ENCODE results near the gene SACS.
A peak's percentile ranks its signal among the peaks of the same experiment; 100 is the strongest.

The SACS gene

DNA sequence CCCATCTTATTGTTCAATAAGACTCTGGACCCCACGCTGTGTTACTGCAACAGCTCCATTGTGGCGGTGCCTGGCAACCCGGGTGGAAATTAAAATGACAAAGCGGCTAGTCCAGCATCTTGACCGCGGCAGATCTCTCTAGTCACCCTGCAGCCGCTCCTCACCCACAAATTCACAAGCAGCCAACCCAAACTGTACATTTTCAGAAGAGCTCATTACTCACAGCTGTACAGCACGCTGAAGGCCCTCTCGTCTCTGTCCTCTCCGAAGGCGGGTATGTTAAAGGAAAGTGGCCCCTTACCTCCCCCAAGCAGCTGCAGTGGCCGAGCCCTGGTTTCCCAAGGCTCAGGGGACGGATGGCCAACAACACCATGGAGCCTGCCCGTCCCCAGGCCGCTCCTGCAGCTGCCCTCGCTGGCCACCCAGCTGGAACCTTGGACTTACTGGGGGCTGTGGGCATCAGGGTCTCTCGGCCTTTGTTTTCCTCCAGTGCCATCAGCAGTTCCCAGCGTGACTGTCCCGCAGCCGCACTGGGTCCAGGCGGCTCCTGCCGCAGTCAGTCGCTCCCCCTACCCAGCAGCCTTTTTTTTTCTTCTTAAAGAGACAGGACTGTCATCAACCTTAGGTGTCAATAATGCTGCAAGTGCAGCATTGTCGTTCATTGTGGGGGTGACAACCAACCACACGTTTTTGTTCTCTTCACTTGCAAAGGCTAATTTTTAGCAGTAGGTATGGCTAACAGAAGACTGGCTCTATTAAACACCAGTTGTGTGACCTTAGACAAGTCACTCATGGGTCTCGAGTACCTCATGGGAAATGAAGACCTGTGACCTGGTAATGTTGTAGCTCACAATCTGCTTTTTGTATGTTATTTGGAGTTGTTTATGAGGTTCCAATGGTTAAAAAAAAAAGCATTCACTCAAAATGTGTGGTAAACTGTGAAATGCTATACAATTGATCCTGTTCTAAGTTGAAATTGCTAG lies at the start of gene SACS:
SACS (minus strand) TSS at position 532 of the 983 bp plus-strand sequence. CDS start 22,463 bp downstream, outside the sequence.
- H3K9me3 ChIP-seq (ENCODE audit: insufficient read depth, low read length): no peaks in the 10 kb centered on the region
- no peaks in the 10 kb centered on the region for H3K27me3 ChIP-seq (ENCODE audit: insufficient read depth, insufficient read length)
- peak; percentile 84 for DNase-seq (ENCODE audit: low read depth, low spot score)
- H3K4me3 ChIP-seq (ENCODE audit: insufficient read length, low read depth): peak within 1 kb of the TSS; percentile 92
- peak within 1 kb of the TSS; percentile 96 for H3K9ac ChIP-seq (ENCODE audit: insufficient read length, low read depth)
- no peaks in the 10 kb centered on the region for H3K4me1 ChIP-seq (ENCODE audit: insufficient read depth, insufficient read length)
- no peaks in the 10 kb centered on the region for H3K36me3 ChIP-seq (ENCODE audit: insufficient read depth, insufficient read length, low read length)
- TF ChIP-seq YY1 (IDR thresholded peaks at IDR 0.05; ENCODE audit: insufficient read depth, insufficient read length): no peak
- TF ChIP-seq SUZ12 (IDR thresholded peaks at IDR 0.05; ENCODE audit: extremely low read depth, insufficient read depth, insufficient read length): no peak
- no peak for TF ChIP-seq ZNF274 (IDR thresholded peaks at IDR 0.05; ENCODE audit: low read depth, low read length)

DNA sequence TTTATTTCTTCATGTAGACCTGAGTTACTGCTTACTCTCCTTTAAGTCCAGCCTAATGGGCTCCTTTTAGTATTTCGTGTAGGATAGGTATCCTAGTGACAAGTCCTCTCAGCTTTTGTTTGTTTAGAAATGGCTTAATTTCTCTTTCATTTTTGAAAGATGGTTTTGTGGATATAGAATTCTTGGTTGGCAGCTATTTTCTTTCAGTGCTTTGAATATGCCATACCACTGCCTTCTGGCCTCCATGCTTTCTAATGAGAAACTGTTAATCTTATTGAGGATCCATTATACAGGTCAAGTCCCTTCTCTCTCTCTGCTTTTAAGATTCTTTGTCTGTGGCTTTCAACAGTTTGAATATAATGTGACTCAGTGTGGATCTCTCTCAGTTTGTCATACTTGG lies 46.8 kb upstream of the SACS start:
- Histone ChIP-seq H3K9me3 (ENCODE audit: insufficient read depth, low read length) (peaks cover 15% of the 10 kb centered on the region), H3K4me1 (ENCODE audit: insufficient read depth, insufficient read length) (no peaks in the 10 kb centered on the region), H3K4me3 (ENCODE audit: insufficient read length, low read depth) (no peak overlapping the region), H3K36me3 (ENCODE audit: insufficient read depth, insufficient read length, low read length) (no peaks in the 10 kb centered on the region), H3K27me3 (ENCODE audit: insufficient read depth, insufficient read length) (no peaks in the 10 kb centered on the region), H3K9ac (ENCODE audit: insufficient read length, low read depth) (no peak overlapping the region)
- no peak for TF ChIP-seq ZNF274 (IDR thresholded peaks at IDR 0.05; ENCODE audit: low read depth, low read length)
- no peak for TF ChIP-seq SUZ12 (IDR thresholded peaks at IDR 0.05; ENCODE audit: extremely low read depth, insufficient read depth, insufficient read length)
- no peak for TF ChIP-seq YY1 (IDR thresholded peaks at IDR 0.05; ENCODE audit: insufficient read depth, insufficient read length)
- no peak for DNase-seq (ENCODE audit: low read depth, low spot score)

GRCh38 chr13:23477101-23477500 lies 43.6 kb upstream of the SACS start:
- Histone ChIP-seq H3K9ac (ENCODE audit: insufficient read length, low read depth) (no peak overlapping the region), H3K4me1 (ENCODE audit: insufficient read depth, insufficient read length) (no peaks in the 10 kb centered on the region), H3K4me3 (ENCODE audit: insufficient read length, low read depth) (no peak overlapping the region), H3K27me3 (ENCODE audit: insufficient read depth, insufficient read length) (no peaks in the 10 kb centered on the region), H3K9me3 (ENCODE audit: insufficient read depth, low read length) (peaks cover 15% of the 10 kb centered on the region), H3K36me3 (ENCODE audit: insufficient read depth, insufficient read length, low read length) (no peaks in the 10 kb centered on the region)
- TF ChIP-seq SUZ12 (IDR thresholded peaks at IDR 0.05; ENCODE audit: extremely low read depth, insufficient read depth, insufficient read length): no peak
- no peak for TF ChIP-seq YY1 (IDR thresholded peaks at IDR 0.05; ENCODE audit: insufficient read depth, insufficient read length)
- no peak for DNase-seq (ENCODE audit: low read depth, low spot score)

DNA sequence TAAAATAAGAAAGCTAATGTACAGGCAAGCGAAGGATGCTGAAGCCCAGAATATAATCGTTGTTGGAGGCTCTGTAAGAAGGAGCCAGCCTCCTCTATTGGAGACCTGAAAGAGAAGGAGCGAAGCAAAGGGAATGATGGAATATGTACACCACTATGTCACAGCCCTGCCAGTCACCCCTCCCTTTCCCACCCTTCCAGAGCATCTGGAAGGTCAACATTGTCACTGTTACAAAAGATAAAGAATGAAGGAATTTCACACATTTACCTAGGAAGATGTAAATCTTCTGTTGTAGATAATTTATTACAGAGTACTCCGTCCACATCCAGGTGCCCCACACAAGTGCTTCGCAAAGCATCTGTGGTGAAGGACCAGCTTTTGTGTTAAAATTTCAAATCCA lies 39.7 kb upstream of the SACS start:
- no peak for DNase-seq (ENCODE audit: low read depth, low spot score)
- TF ChIP-seq YY1 (IDR thresholded peaks at IDR 0.05; ENCODE audit: insufficient read depth, insufficient read length): no peak
- no peak for TF ChIP-seq ZNF274 (IDR thresholded peaks at IDR 0.05; ENCODE audit: low read depth, low read length)
- TF ChIP-seq SUZ12 (IDR thresholded peaks at IDR 0.05; ENCODE audit: extremely low read depth, insufficient read depth, insufficient read length): no peak
- 0 out of 2 replicates have a peak, but pooled peaks cover 5% of the 10 kb centered on the region for H3K9me3 ChIP-seq (ENCODE audit: insufficient read depth, low read length)
- H3K4me3 ChIP-seq (ENCODE audit: insufficient read length, low read depth): no peak overlapping the region
- no peak overlapping the region for H3K9ac ChIP-seq (ENCODE audit: insufficient read length, low read depth)
- no peaks in the 10 kb centered on the region for H3K36me3 ChIP-seq (ENCODE audit: insufficient read depth, insufficient read length, low read length)
- no peaks in the 10 kb centered on the region for H3K4me1 ChIP-seq (ENCODE audit: insufficient read depth, insufficient read length)
- no peaks in the 10 kb centered on the region for H3K27me3 ChIP-seq (ENCODE audit: insufficient read depth, insufficient read length)

GRCh38 chr13:23472189-23472588 lies 38.7 kb upstream of the SACS start:
- Histone ChIP-seq H3K27me3 (ENCODE audit: insufficient read depth, insufficient read length) (no peaks in the 10 kb centered on the region), H3K4me3 (ENCODE audit: insufficient read length, low read depth) (no peak overlapping the region), H3K36me3 (ENCODE audit: insufficient read depth, insufficient read length, low read length) (no peaks in the 10 kb centered on the region), H3K9me3 (ENCODE audit: insufficient read depth, low read length) (peaks cover 13% of the 10 kb centered on the region; the same call in 1 of the 2 replicates), H3K9ac (ENCODE audit: insufficient read length, low read depth) (no peak overlapping the region), H3K4me1 (ENCODE audit: insufficient read depth, insufficient read length) (no peaks in the 10 kb centered on the region)
- TF ChIP-seq YY1 (IDR thresholded peaks at IDR 0.05; ENCODE audit: insufficient read depth, insufficient read length) (no peak), SUZ12 (IDR thresholded peaks at IDR 0.05; ENCODE audit: extremely low read depth, insufficient read depth, insufficient read length) (no peak), ZNF274 (IDR thresholded peaks at IDR 0.05; ENCODE audit: low read depth, low read length) (no peak)
- no peak for DNase-seq (ENCODE audit: low read depth, low spot score)

DNA sequence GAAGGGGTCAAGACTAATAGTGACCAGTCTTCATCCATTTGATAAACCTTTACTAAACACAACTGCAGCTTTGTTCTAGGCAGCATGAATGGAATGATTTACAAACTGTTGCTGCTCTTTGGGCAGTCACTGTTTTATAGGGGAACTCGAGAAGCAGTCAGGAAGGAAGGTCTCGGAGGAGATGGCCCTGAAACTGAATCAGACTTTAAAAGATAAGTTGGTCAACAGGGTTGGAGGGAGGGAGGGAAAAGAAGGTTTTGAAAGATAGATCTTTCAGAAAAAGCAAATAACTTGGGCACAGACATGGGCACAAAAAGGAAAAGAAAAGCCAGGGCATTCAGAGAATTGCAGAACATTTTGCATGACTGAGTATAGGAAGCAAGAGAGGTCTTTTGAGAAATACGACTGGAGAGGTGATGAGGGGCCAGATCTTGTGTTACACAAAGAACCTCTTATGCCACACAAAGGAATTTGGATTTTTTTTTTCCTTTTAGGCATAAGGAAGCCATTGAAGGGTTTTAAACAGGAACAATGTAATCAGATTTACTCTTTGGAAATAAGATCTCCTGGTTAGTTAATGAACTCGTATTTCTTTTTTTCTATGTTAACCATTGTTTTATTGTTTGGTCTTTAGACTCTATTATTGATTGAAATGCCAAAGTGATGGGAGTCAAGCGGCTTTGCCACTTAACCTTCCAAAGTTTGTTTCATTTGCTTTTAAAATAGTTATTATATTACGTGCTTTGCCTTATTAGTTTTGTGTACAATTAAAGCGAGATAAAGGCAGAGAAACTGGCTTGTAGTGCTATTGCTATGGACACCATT lies 37.5 kb upstream of the SACS start:
- Histone ChIP-seq H3K9ac (ENCODE audit: insufficient read length, low read depth) (no peak overlapping the region), H3K4me3 (ENCODE audit: insufficient read length, low read depth) (no peak overlapping the region), H3K27me3 (ENCODE audit: insufficient read depth, insufficient read length) (peaks cover 2% of the 10 kb centered on the region), H3K36me3 (ENCODE audit: insufficient read depth, insufficient read length, low read length) (no peaks in the 10 kb centered on the region), H3K4me1 (ENCODE audit: insufficient read depth, insufficient read length) (no peaks in the 10 kb centered on the region), H3K9me3 (ENCODE audit: insufficient read depth, low read length) (peaks cover 15% of the 10 kb centered on the region; the same call in 1 of the 2 replicates)
- no peak for DNase-seq (ENCODE audit: low read depth, low spot score)
- TF ChIP-seq SUZ12 (IDR thresholded peaks at IDR 0.05; ENCODE audit: extremely low read depth, insufficient read depth, insufficient read length) (no peak), YY1 (IDR thresholded peaks at IDR 0.05; ENCODE audit: insufficient read depth, insufficient read length) (no peak)
